GM21619 (cell line): ENCODE measurements around the gene ZNF708.
"Not testable (repeated sequence)": the region's sequence is repeated elsewhere in the genome, so short reads cannot be mapped to it uniquely, and the experiment has no call there.

ENCODE experiments used
- ATAC-seq: cut with Tn5 transposase; IDR thresholded peaks from one replicate; pipeline ENCODE4 v1.9.1; 2021; ENCODE audit not compliant: unreplicated experiment

Gene ZNF708

DNA sequence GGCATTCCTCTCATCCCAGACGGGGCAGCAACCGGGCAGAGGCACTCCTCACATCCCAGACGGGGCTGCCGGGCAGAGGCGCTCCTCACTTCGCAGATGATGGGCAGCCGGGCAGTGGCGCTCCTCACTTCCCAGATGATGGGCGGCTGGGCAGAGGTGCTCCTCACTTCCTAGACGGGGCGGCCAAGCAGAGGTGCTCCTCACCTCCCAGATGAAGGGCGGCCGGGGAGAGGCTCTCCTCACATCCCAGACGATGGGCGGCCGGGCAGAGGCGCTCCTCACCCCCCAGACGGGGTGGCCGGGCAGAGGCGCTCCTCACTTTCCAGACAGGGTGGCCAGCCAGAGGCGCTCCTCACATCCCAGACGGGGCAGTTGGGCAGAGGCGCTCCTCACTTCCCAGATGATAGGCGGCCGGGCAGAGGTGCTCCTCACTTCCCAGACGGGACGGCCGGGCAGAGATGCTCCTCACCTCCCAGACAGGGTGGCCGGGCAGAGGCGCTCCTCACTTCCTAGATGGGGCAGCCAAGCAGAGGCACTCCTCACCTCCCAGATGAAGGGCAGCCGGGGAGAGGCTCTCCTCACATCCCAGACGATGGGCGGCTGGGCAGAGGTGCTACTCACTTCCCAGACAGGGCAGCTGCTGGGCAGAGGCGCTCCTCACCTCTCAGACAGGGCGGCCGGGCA lies 68.9 kb downstream of the ZNF708 start:
- ATAC-seq, result no peak

DNA sequence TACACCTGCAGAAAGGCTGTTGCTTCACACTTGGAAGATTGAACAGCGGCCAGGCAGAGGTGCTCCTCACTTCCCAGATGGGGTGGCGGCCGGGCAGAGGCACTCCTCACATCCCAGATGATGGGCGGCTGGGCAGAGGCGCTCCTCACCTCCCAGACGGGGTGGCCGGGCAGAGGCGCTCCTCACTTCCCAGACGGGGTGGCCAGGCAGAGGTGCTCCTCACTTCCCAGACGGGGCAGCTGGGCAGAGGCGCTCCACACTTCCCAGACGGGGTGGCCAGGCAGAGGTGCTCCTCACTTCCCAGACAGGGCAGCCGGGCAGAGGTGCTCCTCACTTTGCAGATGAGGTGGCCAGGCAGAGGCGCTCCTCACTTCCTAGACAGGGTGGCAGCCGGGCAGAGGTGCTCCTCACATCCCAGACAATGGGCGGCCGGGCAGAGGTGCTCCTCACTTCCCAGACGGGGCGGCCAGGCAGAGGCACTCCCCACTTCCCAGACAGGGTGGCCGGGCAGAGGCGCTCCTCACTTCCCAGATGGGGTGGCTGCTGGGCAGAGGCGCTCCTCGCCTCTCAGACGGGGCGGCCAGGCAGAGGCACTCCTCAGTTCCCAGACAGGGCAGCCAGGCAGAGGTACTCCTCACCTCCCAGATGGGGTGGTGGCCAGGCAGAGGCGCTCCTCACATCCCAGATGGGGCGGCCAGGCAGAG lies 69.6 kb downstream of the ZNF708 start:
- ATAC-seq, result not testable (repeated sequence)

DNA sequence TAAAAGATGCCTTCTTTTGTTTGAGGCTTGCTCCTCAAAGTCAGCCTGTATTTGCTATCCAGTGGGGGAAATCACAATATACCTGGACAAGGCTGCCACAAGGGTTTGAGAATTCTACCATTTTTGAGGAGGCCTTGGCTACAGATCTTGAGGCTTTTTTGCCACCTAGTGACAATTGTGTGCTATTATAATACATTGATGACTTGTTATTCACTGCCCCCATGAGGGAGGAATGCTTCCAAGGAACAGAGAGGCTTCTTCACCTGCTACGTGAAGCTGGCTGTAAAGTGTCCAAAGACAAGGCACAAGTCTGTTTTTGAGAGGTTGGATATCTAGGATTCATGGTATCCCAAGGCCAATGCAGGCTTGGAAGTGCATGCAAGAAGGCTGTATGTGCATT lies 72.5 kb downstream of the ZNF708 start:
- no peak for ATAC-seq
